ENCODE data around the gene SPPL2B.
A peak's percentile ranks its signal among the peaks of the same experiment; 100 is the strongest.

The SPPL2B gene

GRCh38 chr19:2381148-2381820, 52.8 kb downstream of the SPPL2B start:
- TF ChIP-seq CTCF (IDR thresholded peaks at IDR 0.05; ENCODE audit: low read depth, low read length): no peak
- DNase-seq (ENCODE audit: low read depth, low spot score): peak; percentile 47
- in situ Hi-C loops (cut with HindIII; ENCODE audit: low sequenced_read_pairs): no loop called here
- H3K4me3 ChIP-seq (ENCODE audit: low read depth, low read length): no peak overlapping the region

- H3K4me3 ChIP-seq (ENCODE audit: low read depth, low read length): no peak overlapping the region
- DNase-seq (ENCODE audit: low read depth, low spot score): no peak
- TF ChIP-seq CTCF (IDR thresholded peaks at IDR 0.05; ENCODE audit: low read depth, low read length): no peak
- in situ Hi-C loops (cut with HindIII; ENCODE audit: low sequenced_read_pairs): no loop called here
Observed at GRCh38 chr19:2382530-2383222, 54.2 kb downstream of the SPPL2B start.

- peak; percentile 71 for DNase-seq (ENCODE audit: low read depth, low spot score)
- no peak overlapping the region for H3K4me3 ChIP-seq (ENCODE audit: low read depth, low read length)
- in situ Hi-C loops (cut with HindIII; ENCODE audit: low sequenced_read_pairs): no loop called here
- TF ChIP-seq CTCF (IDR thresholded peaks at IDR 0.05; ENCODE audit: low read depth, low read length): no peak
Observed at GRCh38 chr19:2385053-2385721, 56.7 kb downstream of the SPPL2B start.

GRCh38 chr19:2387367-2388288, 59.1 kb downstream of the SPPL2B start:
- DNase-seq (ENCODE audit: low read depth, low spot score): no peak
- no peak overlapping the region for H3K4me3 ChIP-seq (ENCODE audit: low read depth, low read length)
- TF ChIP-seq CTCF (IDR thresholded peaks at IDR 0.05; ENCODE audit: low read depth, low read length): no peak
- in situ Hi-C loops (cut with HindIII; ENCODE audit: low sequenced_read_pairs): no loop called here

- in situ Hi-C loops (cut with HindIII; ENCODE audit: low sequenced_read_pairs): no loop called here
- TF ChIP-seq CTCF (IDR thresholded peaks at IDR 0.05; ENCODE audit: low read depth, low read length): no peak
- DNase-seq (ENCODE audit: low read depth, low spot score): no peak
- H3K4me3 ChIP-seq (ENCODE audit: low read depth, low read length): no peak overlapping the region
Observed at GRCh38 chr19:2389594-2389993, 61.1 kb downstream of the SPPL2B start.

GRCh38 chr19:2391118-2391725, 62.7 kb downstream of the SPPL2B start:
- TF ChIP-seq CTCF (IDR thresholded peaks at IDR 0.05; ENCODE audit: low read depth, low read length): peak; percentile 80
- H3K4me3 ChIP-seq (ENCODE audit: low read depth, low read length): no peak overlapping the region
- DNase-seq (ENCODE audit: low read depth, low spot score): peak; percentile 70
- in situ Hi-C loops (cut with HindIII; ENCODE audit: low sequenced_read_pairs): no loop called here
